SK-N-SH treated with all-trans-retinoic acid at 6 μM for 48 hours (cell line): ENCODE measurements around the gene ROBO1.
A peak's percentile ranks its signal among the peaks of the same experiment; 100 is the strongest.

Experiments used
- ATAC-seq: fragments of 200-7000 bp; cut with Tn5 transposase; 3 replicates; pipeline ENCODE4 v1.9.1; 2020; ENCODE audit warnings: mild to moderate bottlenecking, moderate library complexity
- ARNTL ChIP-seq: fragments of 450-650 bp; formaldehyde crosslinking; IDR thresholded peaks from 2 replicates; pipeline ENCODE4 v1.5.0; 2020; ENCODE audit warnings: low read depth, mild to moderate bottlenecking, moderate library complexity, borderline replicate concordance
- BACH2 ChIP-seq: fragments of 250-450 bp; sonication (Bioruptor Pico); IDR thresholded peaks from 2 replicates; pipeline ENCODE4 v1.9.0; 2021; ENCODE audit warnings: mild to moderate bottlenecking, borderline replicate concordance
- CSRNP3 ChIP-seq: fragments of 250-450 bp; sonication (Bioruptor Pico); IDR thresholded peaks from 2 replicates; pipeline ENCODE4 v1.5.1; 2021; ENCODE audit warnings: mild to moderate bottlenecking, moderate library complexity
- GLIS3 ChIP-seq: fragments of 250-450 bp; sonication (Bioruptor Pico); IDR thresholded peaks from 2 replicates; pipeline ENCODE4 v1.5.0; 2020; ENCODE audit warnings: mild to moderate bottlenecking, moderate library complexity
- ISL1 ChIP-seq: fragments of 250-450 bp; sonication (Bioruptor Pico); IDR thresholded peaks from 2 replicates; pipeline ENCODE4 v2.1.2; 2022; ENCODE audit warnings: mild to moderate bottlenecking, moderate library complexity
- OSR1 ChIP-seq: fragments of 250-450 bp; sonication (Bioruptor Pico); IDR thresholded peaks from 2 replicates; pipeline ENCODE4 v1.8.0; 2022; ENCODE audit warnings: moderate library complexity, mild to moderate bottlenecking, inconsistent platforms
- POU6F1 ChIP-seq: fragments of 250-450 bp; sonication (Bioruptor Pico); IDR thresholded peaks from 2 replicates; pipeline ENCODE4 v1.8.0; 2021; ENCODE audit warnings: low read depth, mild to moderate bottlenecking, moderate library complexity, borderline replicate concordance
- PPARA ChIP-seq: fragments of 250-450 bp; sonication (Bioruptor Pico); IDR thresholded peaks from 2 replicates; pipeline ENCODE4 v1.5.0; 2020; ENCODE audit warnings: mild to moderate bottlenecking, borderline replicate concordance
- RARB ChIP-seq: fragments of 250-450 bp; sonication (Bioruptor Pico); IDR thresholded peaks from 2 replicates; pipeline ENCODE4 v1.8.0; 2021; ENCODE audit warnings: mild to moderate bottlenecking, moderate library complexity
- SNAI2 ChIP-seq: fragments of 250-450 bp; sonication (Bioruptor Pico); IDR thresholded peaks from 2 replicates; pipeline ENCODE4 v1.5.0; 2020; ENCODE audit warnings: mild to moderate bottlenecking, moderate library complexity
- TCF4 ChIP-seq: fragments of 250-450 bp; sonication (Bioruptor Pico); IDR thresholded peaks from 2 replicates; pipeline ENCODE4 v1.8.0; 2021; ENCODE audit warnings: mild to moderate bottlenecking, moderate library complexity, borderline replicate concordance
- TOX ChIP-seq: fragments of 250-450 bp; sonication (Bioruptor Pico); IDR thresholded peaks from 2 replicates; pipeline ENCODE4 v1.8.0; 2021; ENCODE audit warnings: mild to moderate bottlenecking, moderate library complexity, borderline replicate concordance
- ZC3H10 ChIP-seq: fragments of 250-450 bp; sonication (Bioruptor Pico); IDR thresholded peaks from 2 replicates; pipeline ENCODE4 v1.5.1; 2021; ENCODE audit warnings: mild to moderate bottlenecking, moderate library complexity
- ZFP3 ChIP-seq: fragments of 250-450 bp; sonication (Bioruptor Pico); IDR thresholded peaks from 2 replicates; pipeline ENCODE4 v1.5.0; 2020; ENCODE audit warnings: mild to moderate bottlenecking, moderate library complexity
- ZFP30 ChIP-seq: fragments of 450-650 bp; formaldehyde crosslinking; IDR thresholded peaks from 2 replicates; pipeline ENCODE4 v1.5.0; 2022; ENCODE audit warnings: mild to moderate bottlenecking, moderate library complexity
- ZNF565 ChIP-seq: fragments of 450-650 bp; formaldehyde crosslinking; conservative IDR thresholded peaks from 2 replicates; pipeline ENCODE4 v1.5.0; 2020; ENCODE audit warnings: low read depth, mild to moderate bottlenecking, moderate library complexity
- ZNF8 ChIP-seq: fragments of 450-650 bp; formaldehyde crosslinking; IDR thresholded peaks from 2 replicates; pipeline ENCODE4 v1.5.0; 2020; ENCODE audit warnings: mild to moderate bottlenecking, moderate library complexity
- TF ChIP-seq, protein P1 (sequence below): fragments of 250-450 bp; sonication (Bioruptor Pico); IDR thresholded peaks from 2 replicates; pipeline ENCODE4 v1.8.0; 2020; ENCODE audit warnings: mild to moderate bottlenecking, moderate library complexity, borderline replicate concordance
- TF ChIP-seq, protein P2 (sequence below): fragments of 250-450 bp; sonication (Bioruptor Pico); IDR thresholded peaks from 2 replicates; pipeline ENCODE4 v1.5.0; 2020; ENCODE audit warnings: mild to moderate bottlenecking, moderate library complexity

The ROBO1 gene

GRCh38 chr3:79113876-79114275, 653.9 kb downstream of the ROBO1 start:
- ATAC-seq = no peak
- TF ChIP-seq TOX = no peak
- TF ChIP-seq ZFP3 (CRISPR knock-in tag) = no peak
- no peak for TF ChIP-seq TCF4 (CRISPR knock-in tag)
- TF ChIP-seq ISL1 = no peak
- TF ChIP-seq, protein P1, sequence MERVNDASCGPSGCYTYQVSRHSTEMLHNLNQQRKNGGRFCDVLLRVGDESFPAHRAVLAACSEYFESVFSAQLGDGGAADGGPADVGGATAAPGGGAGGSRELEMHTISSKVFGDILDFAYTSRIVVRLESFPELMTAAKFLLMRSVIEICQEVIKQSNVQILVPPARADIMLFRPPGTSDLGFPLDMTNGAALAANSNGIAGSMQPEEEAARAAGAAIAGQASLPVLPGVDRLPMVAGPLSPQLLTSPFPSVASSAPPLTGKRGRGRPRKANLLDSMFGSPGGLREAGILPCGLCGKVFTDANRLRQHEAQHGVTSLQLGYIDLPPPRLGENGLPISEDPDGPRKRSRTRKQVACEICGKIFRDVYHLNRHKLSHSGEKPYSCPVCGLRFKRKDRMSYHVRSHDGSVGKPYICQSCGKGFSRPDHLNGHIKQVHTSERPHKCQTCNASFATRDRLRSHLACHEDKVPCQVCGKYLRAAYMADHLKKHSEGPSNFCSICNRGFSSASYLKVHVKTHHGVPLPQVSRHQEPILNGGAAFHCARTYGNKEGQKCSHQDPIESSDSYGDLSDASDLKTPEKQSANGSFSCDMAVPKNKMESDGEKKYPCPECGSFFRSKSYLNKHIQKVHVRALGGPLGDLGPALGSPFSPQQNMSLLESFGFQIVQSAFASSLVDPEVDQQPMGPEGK = no peak
- TF ChIP-seq RARB (CRISPR knock-in tag) = no peak
- no peak for TF ChIP-seq POU6F1 (CRISPR knock-in tag)
- TF ChIP-seq, protein P2, sequence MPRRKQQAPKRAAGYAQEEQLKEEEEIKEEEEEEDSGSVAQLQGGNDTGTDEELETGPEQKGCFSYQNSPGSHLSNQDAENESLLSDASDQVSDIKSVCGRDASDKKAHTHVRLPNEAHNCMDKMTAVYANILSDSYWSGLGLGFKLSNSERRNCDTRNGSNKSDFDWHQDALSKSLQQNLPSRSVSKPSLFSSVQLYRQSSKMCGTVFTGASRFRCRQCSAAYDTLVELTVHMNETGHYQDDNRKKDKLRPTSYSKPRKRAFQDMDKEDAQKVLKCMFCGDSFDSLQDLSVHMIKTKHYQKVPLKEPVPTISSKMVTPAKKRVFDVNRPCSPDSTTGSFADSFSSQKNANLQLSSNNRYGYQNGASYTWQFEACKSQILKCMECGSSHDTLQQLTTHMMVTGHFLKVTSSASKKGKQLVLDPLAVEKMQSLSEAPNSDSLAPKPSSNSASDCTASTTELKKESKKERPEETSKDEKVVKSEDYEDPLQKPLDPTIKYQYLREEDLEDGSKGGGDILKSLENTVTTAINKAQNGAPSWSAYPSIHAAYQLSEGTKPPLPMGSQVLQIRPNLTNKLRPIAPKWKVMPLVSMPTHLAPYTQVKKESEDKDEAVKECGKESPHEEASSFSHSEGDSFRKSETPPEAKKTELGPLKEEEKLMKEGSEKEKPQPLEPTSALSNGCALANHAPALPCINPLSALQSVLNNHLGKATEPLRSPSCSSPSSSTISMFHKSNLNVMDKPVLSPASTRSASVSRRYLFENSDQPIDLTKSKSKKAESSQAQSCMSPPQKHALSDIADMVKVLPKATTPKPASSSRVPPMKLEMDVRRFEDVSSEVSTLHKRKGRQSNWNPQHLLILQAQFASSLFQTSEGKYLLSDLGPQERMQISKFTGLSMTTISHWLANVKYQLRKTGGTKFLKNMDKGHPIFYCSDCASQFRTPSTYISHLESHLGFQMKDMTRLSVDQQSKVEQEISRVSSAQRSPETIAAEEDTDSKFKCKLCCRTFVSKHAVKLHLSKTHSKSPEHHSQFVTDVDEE (CRISPR knock-in tag) = no peak
- TF ChIP-seq ZC3H10 (CRISPR knock-in tag) = no peak
- TF ChIP-seq ZFP30 (CRISPR knock-in tag) = no peak
- TF ChIP-seq CSRNP3 (CRISPR knock-in tag) = no peak
- TF ChIP-seq ZNF565 (CRISPR knock-in tag) = no peak
- no peak for TF ChIP-seq PPARA (CRISPR knock-in tag)
- TF ChIP-seq ARNTL (CRISPR knock-in tag) = no peak
- no peak for TF ChIP-seq GLIS3 (CRISPR knock-in tag)
- no peak for TF ChIP-seq SNAI2
- TF ChIP-seq, all 23 proteins: peak for 0

DNA sequence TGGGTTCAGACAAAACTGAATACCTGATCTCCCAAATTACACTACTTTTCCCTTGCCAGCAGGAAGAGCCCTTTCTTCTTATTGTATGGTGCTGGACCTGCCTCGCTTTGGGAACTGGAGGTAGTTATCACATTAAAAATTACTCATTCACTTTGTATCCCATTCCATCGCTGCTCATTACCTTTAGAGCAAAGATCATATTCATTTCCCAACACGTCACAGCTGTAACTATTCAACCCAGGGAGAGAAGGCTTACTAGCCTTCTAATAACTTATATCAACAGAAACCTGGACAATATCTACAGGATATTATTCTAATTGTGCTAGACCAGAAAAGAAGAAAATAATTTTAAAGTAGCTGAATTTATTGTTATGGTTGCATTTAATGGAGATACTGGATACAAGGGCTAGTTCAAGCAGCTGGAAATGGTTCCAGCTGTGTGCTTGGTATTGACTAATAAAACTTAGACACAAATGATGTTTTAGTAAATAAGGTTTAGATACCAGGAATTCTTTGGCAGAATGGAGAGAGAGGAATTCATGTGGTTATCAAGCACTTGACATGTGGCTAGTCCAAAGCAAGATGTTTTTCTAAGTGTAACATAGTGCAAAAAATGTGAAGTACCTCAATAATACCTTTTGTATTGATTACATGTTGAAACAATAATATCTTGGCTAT, 656.3 kb downstream of the ROBO1 start:
- TF ChIP-seq TOX (no peak), SNAI2 (no peak), ZC3H10 (CRISPR knock-in tag) (no peak)
- ATAC-seq = peak; percentile 75

- ATAC-seq = no peak
- TF ChIP-seq BACH2 (CRISPR knock-in tag) = no peak
These were observed 658.0 kb downstream of the ROBO1 start for GRCh38 chr3:79109754-79110153.

DNA sequence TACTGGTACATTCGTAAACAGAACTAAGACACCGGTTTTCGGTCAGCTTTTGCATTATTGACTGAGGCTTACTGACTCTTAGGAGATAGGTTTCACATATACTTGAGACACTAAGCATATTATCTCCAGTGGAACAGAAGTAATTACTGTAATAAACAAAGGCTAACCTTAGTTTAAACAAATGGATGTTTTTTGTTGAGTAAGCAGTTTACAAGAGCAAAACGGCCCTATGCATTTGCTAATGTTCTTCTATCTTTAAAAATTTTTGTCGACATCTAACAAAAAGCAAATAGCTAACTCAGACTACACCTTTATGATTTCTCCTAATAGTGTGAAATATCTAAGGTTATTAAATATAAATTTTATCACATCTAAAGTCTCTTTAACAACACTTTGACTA, 664.5 kb downstream of the ROBO1 start:
- ATAC-seq = no peak
- TF ChIP-seq ZNF8 (no peak), ISL1 (no peak), ARNTL (CRISPR knock-in tag) (no peak), OSR1 (no peak), PPARA (CRISPR knock-in tag) (no peak), BACH2 (CRISPR knock-in tag) (no peak)
